ENCODE results near the gene UBE2V1. TPM values are rescaled to one million over a fixed set of nuclear protein-coding genes. Genes with fewer than 3 reads are reported as not detected.

The UBE2V1 gene
- total and polyA plus RNA-seq, 2 of the 13 experiments (the other 11 are each of a cell fraction or from before 2014, with no cell fraction given): 81.3 to 132 TPM

GRCh38 chr20:50056951-50057713, 55.8 kb downstream of the UBE2V1 start:
- Histone ChIP-seq H3K9me3 (ENCODE audit: low read length) (no peaks in the 10 kb centered on the region), H3K9ac (ENCODE audit: insufficient read depth, low read depth, low read length) (no peak overlapping the region), H3K36me3 (replicated peaks in 1 of 2; ENCODE audit: control insufficient read depth in 1 of 2, insufficient read depth in 2 of 2, low read length in 2 of 2) (no peaks in the 10 kb centered on the region), H3K27ac (ENCODE audit: extremely low read length, insufficient read depth, low read length) (no peak overlapping the region), H3K4me2 (ENCODE audit: low read depth, low read length) (no peak overlapping the region; the same call in 1 of the 2 replicates), H4K20me1 (ENCODE audit: insufficient read depth, low read length) (no peaks in the 10 kb centered on the region), H3K4me1 (ENCODE audit: insufficient read depth, low read length) (peaks cover 41% of the 10 kb centered on the region), H3K79me2 (ENCODE audit: insufficient read depth, low read length) (no peaks in the 10 kb centered on the region), H2AFZ (ENCODE audit: low read length) (no peak overlapping the region), H3K27me3 (ENCODE audit: control insufficient read depth in 1 of 2, insufficient read depth in 2 of 2, low read length in 2 of 2) (peaks cover 5 to 35% of the 10 kb centered on the region in 2 experiments; a peak in 4 of 5 replicates), H3K4me3 (replicated peaks in 1 of 3; ENCODE audit: insufficient read depth in 1 of 3, low read depth in 2 of 3, low read length in 3 of 3) (no peak overlapping the region)
- ChIA-PET POLR2A (no interaction called here), CTCF (ENCODE audit: low intra/inter-chr PET ratio, low total read pairs) (no interaction called here)
- intact Hi-C loops (cut with micrococcal nuclease; ENCODE audit: unreplicated experiment) (no loop called here), in situ Hi-C loops (cut with HindIII; ENCODE audit: extremely low pct_ligation_motif_present, low pct_unique_long_range_greater_than_20kb) (no loop called here)
- no peak for DNase-seq (ENCODE audit: low spot score)
- ATAC-seq: no peak
- WGBS (ENCODE audit: low lambda C conversion rate): 62% methylated on average over 19 of the region's 21 CpGs
- no peak for FAIRE-seq
- BruUV-seq (replicated peaks): no TSS peak
- TF ChIP-seq ZNF329 (CRISPR knock-in tag; IDR thresholded peaks at IDR 0.05; ENCODE audit: low read depth) (no peak), ZNF775 (CRISPR knock-in tag; IDR thresholded peaks at IDR 0.05; ENCODE audit: borderline replicate concordance) (0 out of 2 replicates have a peak, but pooled peaks have one; percentile 30), ZNF274 (CRISPR knock-in tag; IDR thresholded peaks at IDR 0.05) (peak; percentile 61; the same call in 1 of the 2 replicates), TRIM24 (CRISPR knock-in tag; IDR thresholded peaks at IDR 0.05) (no peak), ZNF768 (CRISPR knock-in tag; IDR thresholded peaks at IDR 0.05) (peak; percentile 97), ZNF275 (CRISPR knock-in tag; IDR thresholded peaks at IDR 0.05; ENCODE audit: borderline replicate concordance) (no peak), MYC (CRISPR knock-in tag; IDR thresholded peaks at IDR 0.05; ENCODE audit: borderline replicate concordance) (0 out of 2 replicates have a peak, but pooled peaks have one; percentile 23), FOXA1 (IDR thresholded peaks at IDR 0.05) (no peak), FOXA1 (CRISPR knock-in tag; IDR thresholded peaks at IDR 0.05) (no peak), ATF5 (CRISPR knock-in tag; IDR thresholded peaks at IDR 0.05; ENCODE audit: low read depth) (no peak), RXRA (CRISPR knock-in tag; IDR thresholded peaks at IDR 0.05) (peak; percentile 17; the same call in 1 of the 2 replicates), HNRNPL (IDR thresholded peaks at IDR 0.05; ENCODE audit: low read depth, low read length) (peak; percentile 48; the same call in 1 of the 2 replicates), NCOA1 (CRISPR knock-in tag; IDR thresholded peaks at IDR 0.05) (0 out of 2 replicates have a peak, but pooled peaks have one; percentile 46), ZNF235 (CRISPR knock-in tag; IDR thresholded peaks at IDR 0.05; ENCODE audit: borderline replicate concordance) (no peak), NFATC3 (CRISPR knock-in tag; IDR thresholded peaks at IDR 0.05) (0 out of 2 replicates have a peak, but pooled peaks have one; percentile 42), ATF7 (IDR thresholded peaks at IDR 0.05) (no peak), ATF7 (CRISPR knock-in tag; IDR thresholded peaks at IDR 0.05) (0 out of 2 replicates have a peak, but pooled peaks have one; percentile 36), ZNF292 (CRISPR knock-in tag; IDR thresholded peaks at IDR 0.05; ENCODE audit: borderline replicate concordance, low read depth) (no peak)
- TF ChIP-seq, protein P1, sequence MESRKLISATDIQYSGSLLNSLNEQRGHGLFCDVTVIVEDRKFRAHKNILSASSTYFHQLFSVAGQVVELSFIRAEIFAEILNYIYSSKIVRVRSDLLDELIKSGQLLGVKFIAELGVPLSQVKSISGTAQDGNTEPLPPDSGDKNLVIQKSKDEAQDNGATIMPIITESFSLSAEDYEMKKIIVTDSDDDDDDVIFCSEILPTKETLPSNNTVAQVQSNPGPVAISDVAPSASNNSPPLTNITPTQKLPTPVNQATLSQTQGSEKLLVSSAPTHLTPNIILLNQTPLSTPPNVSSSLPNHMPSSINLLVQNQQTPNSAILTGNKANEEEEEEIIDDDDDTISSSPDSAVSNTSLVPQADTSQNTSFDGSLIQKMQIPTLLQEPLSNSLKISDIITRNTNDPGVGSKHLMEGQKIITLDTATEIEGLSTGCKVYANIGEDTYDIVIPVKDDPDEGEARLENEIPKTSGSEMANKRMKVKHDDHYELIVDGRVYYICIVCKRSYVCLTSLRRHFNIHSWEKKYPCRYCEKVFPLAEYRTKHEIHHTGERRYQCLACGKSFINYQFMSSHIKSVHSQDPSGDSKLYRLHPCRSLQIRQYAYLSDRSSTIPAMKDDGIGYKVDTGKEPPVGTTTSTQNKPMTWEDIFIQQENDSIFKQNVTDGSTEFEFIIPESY (CRISPR knock-in tag; IDR thresholded peaks at IDR 0.05): peak; percentile 63; the same call in 1 of the 2 replicates
